Effector CD4-positive, alpha-beta T cell (primary cell): ENCODE data around the gene SPECC1.
"Not testable (repeated sequence)": the region's sequence is repeated elsewhere in the genome, so short reads cannot be mapped to it uniquely, and the experiment has no call there.

Experiments used
- DNase-seq: peaks from one replicate; pipeline ENCODE4 v3.0.0-alpha.2; 2020

SPECC1 gene

DNA sequence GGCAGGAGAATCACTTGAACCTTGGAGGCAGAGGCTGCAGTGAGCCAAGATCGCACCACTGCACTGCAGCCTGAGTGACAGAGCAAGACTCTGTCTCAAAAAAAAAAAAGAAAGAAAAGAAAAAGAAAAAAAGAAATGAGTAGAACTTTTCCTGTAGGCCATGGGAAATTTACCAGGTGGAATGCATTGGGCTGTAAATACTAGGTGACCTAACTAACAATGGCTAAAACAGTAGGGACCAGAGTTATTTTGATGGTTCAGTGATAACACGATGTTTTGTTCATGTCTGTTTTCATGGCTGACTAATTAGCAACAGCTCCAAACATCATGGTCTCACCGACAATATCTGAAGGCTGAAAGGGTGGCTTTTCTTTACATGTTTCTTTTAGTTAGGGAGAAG lies 318.6 kb downstream of the SPECC1 start:
- DNase-seq = not testable (repeated sequence)

DNA sequence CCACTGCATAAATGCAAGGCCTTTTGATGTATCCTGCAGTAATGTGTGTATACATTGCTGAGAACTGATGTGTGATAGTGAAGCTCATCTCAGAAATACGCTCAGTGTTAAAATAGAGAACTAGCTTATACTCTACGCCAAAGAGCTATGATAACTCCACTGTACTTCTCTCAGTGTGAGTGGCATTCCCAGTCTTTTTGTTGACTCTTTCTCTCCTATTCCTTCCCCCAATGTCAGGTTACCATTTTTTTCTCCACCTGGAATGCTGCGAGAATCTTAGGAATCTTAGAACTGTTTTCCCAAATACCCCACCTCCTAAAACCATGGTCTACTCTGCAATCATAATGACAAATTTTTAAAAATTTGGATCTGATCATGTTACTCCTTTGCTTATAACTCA lies 342.2 kb downstream of the SPECC1 start:
- not testable (repeated sequence) for DNase-seq

DNA sequence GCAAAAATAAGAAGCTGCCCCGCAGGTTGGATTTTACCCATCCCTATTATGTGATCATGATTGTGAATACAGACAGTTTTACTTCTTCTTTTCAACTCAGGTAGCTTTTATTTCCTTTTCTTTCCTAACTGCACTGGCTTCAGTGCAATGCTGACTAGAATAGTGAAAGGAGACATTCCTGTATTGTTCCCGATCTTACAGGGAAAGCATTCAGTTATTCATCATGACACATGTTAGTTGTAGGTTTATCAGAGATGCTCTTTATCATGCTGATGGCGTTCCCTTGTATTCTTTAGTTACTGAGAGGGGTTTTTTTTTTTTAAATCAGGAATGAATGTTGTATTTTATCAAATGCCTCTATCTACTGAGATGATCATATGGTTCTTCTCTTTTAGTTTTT lies 343.4 kb downstream of the SPECC1 start:
- DNase-seq = not testable (repeated sequence)

DNA sequence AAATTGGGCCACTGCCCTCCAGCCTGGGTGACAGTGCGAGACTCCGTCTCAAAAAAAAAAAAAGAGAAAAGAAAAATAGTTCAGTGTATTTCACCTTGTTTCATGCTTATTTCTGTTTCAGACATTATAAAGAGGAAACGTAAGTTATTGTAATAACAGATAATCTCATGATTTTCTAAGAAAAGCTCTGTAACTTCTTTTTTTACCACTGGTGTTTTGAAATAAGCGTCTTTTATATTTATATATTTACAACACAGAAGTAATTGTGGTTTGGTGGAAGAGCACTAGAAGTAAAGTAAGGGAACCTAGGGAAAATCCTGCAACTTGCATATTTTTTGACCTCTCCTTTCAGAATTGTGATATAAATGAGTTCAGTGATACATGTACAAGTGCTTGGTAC lies 354.7 kb downstream of the SPECC1 start:
- DNase-seq = not testable (repeated sequence)
